SK-N-SH treated with all-trans-retinoic acid at 6 μM for 48 hours (cell line): ENCODE measurements around the gene SLC30A9.

Source experiments
- ARNTL ChIP-seq: fragments of 450-650 bp; formaldehyde crosslinking; IDR thresholded peaks from 2 replicates; pipeline ENCODE4 v1.5.0; 2020; ENCODE audit warnings: low read depth, mild to moderate bottlenecking, moderate library complexity, borderline replicate concordance
- BACH2 ChIP-seq: fragments of 250-450 bp; sonication (Bioruptor Pico); IDR thresholded peaks from 2 replicates; pipeline ENCODE4 v1.9.0; 2021; ENCODE audit warnings: mild to moderate bottlenecking, borderline replicate concordance
- CREB5 ChIP-seq: fragments of 250-450 bp; sonication (Bioruptor Pico); IDR thresholded peaks from 2 replicates; pipeline ENCODE4 v1.5.1; 2020; ENCODE audit warnings: low read depth, mild to moderate bottlenecking, moderate library complexity
- RARB ChIP-seq: fragments of 250-450 bp; sonication (Bioruptor Pico); IDR thresholded peaks from 2 replicates; pipeline ENCODE4 v1.8.0; 2021; ENCODE audit warnings: mild to moderate bottlenecking, moderate library complexity
- TOX ChIP-seq: fragments of 250-450 bp; sonication (Bioruptor Pico); IDR thresholded peaks from 2 replicates; pipeline ENCODE4 v1.8.0; 2021; ENCODE audit warnings: mild to moderate bottlenecking, moderate library complexity, borderline replicate concordance
- ZFP3 ChIP-seq: fragments of 250-450 bp; sonication (Bioruptor Pico); IDR thresholded peaks from 2 replicates; pipeline ENCODE4 v1.5.0; 2020; ENCODE audit warnings: mild to moderate bottlenecking, moderate library complexity
- ZNF565 ChIP-seq: fragments of 450-650 bp; formaldehyde crosslinking; conservative IDR thresholded peaks from 2 replicates; pipeline ENCODE4 v1.5.0; 2020; ENCODE audit warnings: low read depth, mild to moderate bottlenecking, moderate library complexity
- ZNF70 ChIP-seq: fragments of 450-650 bp; formaldehyde crosslinking; IDR thresholded peaks from 2 replicates; pipeline ENCODE4 v1.5.0; 2020; ENCODE audit warnings: mild to moderate bottlenecking, moderate library complexity
- ZNF8 ChIP-seq: fragments of 450-650 bp; formaldehyde crosslinking; IDR thresholded peaks from 2 replicates; pipeline ENCODE4 v1.5.0; 2020; ENCODE audit warnings: mild to moderate bottlenecking, moderate library complexity
- TF ChIP-seq, protein P1 (sequence below): fragments of 250-450 bp; sonication (Bioruptor Pico); IDR thresholded peaks from 2 replicates; pipeline ENCODE4 v1.5.1; 2021; ENCODE audit warnings: mild to moderate bottlenecking, moderate library complexity
- TF ChIP-seq, protein P2 (sequence below): fragments of 250-450 bp; sonication (Bioruptor Pico); IDR thresholded peaks from 2 replicates; pipeline ENCODE4 v1.8.0; 2020; ENCODE audit warnings: mild to moderate bottlenecking, moderate library complexity, borderline replicate concordance

DNA sequence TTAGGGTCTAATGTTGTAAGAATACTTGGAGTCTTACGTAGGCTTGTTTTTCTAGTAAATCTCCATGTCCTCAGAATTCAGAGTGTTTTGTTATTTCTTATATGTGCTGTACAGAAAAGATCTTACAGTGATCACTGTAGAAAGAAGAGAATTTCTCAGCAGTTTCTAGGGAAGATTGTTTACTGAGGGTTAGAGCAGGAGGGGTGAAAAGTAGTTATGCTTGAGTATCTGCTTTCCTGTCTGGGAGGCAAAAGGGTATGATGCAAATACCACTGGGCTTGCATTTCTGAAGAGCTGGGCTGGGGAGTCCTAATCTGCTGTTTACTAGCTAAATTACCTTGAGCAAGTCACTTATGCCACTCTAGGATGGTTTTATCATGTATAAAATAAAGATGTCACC, 84.0 kb downstream of the SLC30A9 start:
- no peak for TF ChIP-seq BACH2 (CRISPR knock-in tag)
- TF ChIP-seq TOX (CRISPR knock-in tag): no peak
- TF ChIP-seq, protein P1, sequence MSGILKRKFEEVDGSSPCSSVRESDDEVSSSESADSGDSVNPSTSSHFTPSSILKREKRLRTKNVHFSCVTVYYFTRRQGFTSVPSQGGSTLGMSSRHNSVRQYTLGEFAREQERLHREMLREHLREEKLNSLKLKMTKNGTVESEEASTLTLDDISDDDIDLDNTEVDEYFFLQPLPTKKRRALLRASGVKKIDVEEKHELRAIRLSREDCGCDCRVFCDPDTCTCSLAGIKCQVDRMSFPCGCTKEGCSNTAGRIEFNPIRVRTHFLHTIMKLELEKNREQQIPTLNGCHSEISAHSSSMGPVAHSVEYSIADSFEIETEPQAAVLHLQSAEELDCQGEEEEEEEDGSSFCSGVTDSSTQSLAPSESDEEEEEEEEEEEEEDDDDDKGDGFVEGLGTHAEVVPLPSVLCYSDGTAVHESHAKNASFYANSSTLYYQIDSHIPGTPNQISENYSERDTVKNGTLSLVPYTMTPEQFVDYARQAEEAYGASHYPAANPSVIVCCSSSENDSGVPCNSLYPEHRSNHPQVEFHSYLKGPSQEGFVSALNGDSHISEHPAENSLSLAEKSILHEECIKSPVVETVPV (CRISPR knock-in tag): no peak
- TF ChIP-seq ARNTL (CRISPR knock-in tag): no peak
- no peak for TF ChIP-seq ZNF70 (CRISPR knock-in tag)
- TF ChIP-seq, protein P2, sequence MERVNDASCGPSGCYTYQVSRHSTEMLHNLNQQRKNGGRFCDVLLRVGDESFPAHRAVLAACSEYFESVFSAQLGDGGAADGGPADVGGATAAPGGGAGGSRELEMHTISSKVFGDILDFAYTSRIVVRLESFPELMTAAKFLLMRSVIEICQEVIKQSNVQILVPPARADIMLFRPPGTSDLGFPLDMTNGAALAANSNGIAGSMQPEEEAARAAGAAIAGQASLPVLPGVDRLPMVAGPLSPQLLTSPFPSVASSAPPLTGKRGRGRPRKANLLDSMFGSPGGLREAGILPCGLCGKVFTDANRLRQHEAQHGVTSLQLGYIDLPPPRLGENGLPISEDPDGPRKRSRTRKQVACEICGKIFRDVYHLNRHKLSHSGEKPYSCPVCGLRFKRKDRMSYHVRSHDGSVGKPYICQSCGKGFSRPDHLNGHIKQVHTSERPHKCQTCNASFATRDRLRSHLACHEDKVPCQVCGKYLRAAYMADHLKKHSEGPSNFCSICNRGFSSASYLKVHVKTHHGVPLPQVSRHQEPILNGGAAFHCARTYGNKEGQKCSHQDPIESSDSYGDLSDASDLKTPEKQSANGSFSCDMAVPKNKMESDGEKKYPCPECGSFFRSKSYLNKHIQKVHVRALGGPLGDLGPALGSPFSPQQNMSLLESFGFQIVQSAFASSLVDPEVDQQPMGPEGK (CRISPR knock-in tag): no peak
- TF ChIP-seq ZFP3 (CRISPR knock-in tag): no peak
- no peak for TF ChIP-seq ZNF8 (CRISPR knock-in tag)
- no peak for TF ChIP-seq ZNF565 (CRISPR knock-in tag)
- TF ChIP-seq CREB5 (CRISPR knock-in tag): no peak
- no peak for TF ChIP-seq RARB (CRISPR knock-in tag)
